Measurements from ENCODE around the gene TBX4.
"Not testable (repeated sequence)": the region's sequence is repeated elsewhere in the genome, so short reads cannot be mapped to it uniquely, and the experiment has no call there.

TBX4 gene

DNA sequence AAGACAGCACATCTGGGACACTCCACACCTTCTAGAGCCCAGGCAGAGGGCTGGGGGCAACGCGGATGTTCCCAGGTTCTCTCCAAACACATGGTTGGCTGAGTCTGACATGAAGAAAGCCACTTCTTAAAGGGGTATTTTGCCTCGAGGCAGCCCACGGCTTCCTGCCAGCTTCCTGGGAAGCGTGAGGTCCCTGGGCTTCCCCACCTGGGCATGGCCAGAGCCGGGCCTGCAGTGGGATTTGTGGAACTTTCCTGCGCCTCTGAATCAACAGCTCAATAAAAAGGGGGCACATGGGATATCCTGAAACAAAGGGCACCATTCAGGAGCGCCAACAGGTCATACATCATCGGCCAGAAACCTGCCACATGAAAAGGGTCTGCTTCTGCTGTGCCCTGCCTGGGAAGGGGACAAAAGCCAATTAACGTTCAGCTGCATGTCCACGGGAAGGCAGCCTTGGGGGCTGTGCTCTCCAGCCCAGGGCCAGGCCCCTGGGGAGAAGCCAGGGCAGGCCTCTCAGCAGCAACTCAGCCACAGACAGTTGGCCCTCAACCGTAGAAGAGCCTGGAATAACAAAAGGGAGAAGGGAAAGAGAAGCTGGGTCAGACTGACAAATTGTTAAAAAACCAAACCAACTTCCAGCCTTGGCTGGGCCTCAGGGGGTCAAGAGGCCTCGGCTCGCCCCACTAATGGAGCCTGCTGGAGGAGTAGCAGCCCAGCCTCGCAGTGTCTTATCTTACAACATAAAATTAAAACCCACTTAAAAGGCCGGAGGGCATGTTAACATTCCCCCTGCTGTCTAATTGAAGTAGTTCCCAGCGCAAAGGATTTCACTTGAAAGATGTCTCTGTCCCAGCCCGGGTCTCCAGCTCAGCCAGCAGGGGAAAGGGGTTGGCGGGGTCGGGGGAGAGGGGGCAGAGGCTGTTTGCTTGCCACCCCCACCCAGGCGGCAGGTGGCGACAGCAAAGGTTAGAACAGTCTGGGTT is 34.2 kb downstream of the TBX4 start:
- no peak for DNase-seq

DNA sequence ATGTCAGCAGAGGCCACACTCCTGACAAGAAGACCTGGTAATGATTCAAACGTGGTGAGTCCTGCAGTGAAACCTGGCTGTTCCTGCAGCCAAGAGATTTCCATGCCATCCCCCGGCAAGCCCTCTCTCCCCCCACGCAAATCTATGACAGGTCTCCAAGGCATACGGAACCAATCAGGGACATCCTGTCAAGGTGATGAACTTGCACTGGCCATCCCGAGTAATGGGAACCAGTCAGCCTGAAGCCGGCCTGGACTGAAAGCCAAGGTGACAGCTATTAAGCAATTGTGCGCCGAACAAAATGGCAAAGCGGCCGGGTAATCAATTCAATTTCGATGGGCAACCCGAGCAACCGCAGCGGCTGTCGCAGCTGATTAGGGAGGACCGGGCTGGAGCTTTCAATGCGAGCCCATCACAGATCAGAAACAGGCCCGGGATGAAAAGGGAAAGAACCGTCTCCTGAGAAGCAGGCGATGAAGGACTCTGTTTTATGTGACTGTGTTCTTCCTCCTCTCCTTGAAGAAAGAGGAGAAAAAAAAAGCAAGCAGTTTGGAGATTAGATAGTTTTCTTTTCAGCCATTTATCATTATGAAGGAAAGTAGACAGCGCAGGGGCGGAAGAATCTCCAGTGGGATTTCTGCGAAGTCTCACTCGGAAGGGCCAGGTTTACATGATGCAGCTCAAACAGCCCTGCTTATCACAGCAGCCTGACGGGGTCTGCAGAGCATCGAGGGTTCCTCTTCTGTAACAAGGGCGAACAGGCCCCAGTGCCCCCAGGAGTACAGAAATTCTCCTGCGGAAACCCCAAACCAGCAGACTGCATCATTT is 35.2 kb downstream of the TBX4 start:
- no peak for DNase-seq

DNA sequence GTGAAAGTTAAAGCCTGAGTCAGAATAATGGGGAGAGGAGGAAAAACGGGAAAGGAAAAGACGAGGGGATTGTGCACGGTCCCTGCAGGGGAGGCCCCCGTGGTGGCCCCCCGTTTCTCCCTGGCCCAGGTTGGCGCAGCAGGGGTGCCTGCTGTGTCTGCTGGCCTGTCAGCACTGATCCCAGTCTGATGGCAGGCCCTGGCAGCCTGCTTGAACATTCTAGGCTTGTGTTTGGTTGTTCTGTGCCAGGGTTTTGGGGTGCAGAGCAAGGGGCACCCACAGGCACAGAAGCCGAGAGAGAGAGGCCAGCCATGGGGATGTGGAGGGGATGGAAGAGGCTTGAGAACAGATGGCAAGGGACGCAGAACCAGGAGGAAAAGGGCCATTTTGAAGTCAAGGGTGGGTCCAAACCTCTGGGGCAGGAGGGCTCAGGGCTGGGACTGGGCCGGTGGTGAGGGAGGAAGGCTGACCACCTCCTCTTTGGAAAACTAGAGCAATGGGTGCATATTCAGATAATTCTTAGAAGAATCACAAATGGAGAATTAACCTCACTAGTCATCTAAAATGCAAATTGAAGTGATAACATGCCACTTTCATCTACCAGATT is 35.9 kb downstream of the TBX4 start:
- no peak for DNase-seq

DNA sequence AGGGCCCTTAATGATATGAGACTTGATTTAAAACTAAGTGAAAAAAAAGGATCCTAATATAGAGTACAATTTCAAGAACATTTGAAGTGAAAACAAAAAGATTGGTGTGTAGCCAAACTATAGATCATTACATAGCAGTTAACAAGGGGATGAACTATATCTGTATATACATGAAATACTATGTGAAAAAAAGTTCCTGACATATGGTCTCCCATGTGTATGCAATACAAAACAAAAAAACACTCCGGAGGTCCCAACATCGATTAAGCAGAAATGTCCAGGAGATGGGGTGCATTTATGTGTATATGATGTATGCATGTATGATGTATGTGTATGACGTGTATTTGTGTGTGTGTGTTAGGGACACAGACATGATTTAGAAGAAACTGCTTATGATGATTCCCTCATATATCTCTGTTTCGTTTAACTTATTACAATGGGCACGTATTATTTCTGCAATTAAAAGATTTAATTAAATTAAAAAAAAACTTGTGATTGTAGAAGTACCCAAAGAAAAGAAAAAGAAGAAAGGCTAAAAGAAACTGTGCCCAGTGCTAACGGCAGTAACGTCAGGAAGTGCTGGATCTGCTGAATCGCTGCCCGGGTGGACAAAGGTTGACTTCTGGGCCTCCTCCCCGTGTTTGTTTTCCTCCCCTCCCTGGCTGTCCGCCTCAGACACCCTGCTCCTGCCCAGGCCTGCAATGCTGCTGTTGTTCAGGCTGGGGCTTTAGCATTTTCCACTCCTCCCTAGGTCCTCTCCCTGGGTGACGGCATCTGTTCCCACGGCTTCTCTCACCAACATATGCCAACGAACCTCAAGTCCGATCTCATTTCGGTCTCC is 36.9 kb downstream of the TBX4 start:
- no peak for DNase-seq

DNA sequence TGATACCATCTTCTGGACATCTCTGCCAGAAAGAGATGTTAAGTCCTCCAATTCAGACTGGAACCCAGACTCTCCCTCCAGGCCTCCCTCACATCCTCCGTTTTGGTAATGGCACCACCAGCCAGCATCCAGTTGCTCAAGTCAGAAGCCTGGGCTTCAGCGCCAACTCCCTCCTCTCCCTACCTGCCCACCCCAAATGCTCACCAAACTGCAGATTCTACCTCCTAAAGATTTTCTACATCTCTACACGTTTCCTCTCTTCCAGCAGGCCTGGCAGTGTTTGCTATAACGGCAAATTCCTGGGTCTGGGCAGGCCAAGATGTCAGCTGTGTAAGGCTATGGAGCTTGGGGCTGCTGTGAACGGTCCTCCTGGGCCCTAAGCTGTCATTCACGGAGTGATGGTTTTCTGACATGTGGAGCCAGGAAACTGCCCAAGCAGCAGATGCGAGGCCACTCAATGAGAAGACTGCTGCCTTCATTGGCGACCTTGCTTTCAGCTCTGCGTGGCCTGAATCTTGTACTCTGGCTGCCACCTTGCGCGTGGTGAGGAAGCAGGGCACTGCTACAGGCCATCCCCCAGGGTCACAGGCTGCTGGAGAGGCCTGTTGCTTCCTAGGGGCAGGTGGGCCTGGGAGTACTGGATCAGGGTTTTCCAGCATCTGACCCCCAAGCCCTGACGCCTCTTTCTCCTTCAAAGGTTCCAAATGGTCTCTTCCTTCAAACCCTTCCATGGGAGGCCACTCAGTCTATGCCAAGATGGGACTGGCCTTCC is 37.7 kb downstream of the TBX4 start:
- DNase-seq = no peak

DNA sequence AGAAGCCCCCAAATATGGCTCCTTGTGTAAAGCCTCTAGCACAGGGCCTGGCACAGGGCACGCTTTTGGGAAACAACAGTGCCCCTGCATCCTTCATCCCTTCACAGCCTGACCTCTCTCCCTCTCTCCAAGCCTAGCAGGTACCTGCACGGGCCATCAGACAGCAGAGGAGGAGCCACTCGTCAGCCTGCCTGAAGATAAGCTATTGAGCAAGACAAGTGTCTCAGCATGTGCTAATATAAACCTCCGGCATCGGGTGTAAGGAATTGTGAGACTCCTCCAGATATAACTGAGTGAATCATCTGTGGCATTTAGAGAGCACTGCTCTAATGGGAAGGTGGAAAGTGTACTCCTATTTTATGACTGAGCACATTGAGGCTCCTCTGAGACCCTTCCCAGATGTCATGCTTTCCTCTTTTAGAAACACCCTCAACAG is 38.3 kb downstream of the TBX4 start:
- DNase-seq = peak; percentile 16

DNA sequence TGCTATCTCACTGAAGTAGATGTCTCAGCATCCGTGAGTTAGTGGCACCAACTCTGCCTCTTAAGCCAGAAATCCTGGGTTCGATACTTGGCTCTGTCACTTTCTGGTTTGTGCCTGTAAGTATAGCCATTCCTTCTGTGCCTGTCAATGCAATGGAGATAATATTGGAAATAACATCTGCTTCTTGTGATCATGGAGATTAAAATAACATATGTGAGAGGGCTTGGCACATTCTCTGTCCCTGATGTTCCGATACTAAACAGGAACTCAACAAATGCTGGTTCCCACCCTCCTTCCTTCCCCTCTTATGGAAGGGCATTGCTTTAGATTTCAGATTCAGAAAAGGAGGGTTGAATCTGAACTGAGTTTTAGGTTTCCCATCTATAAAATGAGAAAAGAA is 39.8 kb downstream of the TBX4 start:
- no peak for DNase-seq

DNA sequence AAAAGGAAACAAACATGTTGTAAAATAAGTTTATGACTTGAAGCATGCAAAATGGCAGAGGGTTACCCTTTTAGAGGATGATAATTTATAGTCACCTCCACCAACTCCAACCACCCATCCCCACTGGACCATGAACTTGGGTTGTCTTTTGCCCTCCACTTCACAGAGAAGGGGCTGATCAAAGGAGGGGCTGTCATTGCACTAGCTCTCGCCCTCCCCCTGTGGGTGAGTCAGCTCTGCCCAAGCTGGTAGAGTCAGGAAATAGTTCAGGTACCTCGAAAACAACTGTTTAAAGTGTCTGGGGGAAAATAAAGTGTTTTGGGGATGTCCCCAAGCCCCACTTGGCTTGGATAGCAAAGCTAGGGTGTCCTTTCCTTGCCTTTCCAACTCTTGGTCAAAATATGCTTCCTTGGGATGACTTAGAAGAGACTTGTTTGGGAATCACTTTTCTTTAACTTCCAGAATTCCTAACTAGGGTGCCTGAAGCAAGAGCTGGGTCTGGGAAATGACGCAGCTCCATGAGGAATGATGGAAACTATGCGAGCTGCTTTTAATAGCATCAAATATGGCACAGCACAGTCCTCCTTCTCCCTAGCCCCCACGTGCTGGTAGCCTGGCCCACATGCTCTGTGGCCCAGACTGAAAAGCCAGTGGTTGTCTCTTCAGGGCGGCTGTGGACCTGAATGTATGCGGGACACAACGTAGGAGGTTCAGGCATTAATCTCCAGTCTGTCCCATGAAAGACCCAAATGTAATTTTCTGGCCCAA is 40.7 kb downstream of the TBX4 start:
- no peak for DNase-seq

DNA sequence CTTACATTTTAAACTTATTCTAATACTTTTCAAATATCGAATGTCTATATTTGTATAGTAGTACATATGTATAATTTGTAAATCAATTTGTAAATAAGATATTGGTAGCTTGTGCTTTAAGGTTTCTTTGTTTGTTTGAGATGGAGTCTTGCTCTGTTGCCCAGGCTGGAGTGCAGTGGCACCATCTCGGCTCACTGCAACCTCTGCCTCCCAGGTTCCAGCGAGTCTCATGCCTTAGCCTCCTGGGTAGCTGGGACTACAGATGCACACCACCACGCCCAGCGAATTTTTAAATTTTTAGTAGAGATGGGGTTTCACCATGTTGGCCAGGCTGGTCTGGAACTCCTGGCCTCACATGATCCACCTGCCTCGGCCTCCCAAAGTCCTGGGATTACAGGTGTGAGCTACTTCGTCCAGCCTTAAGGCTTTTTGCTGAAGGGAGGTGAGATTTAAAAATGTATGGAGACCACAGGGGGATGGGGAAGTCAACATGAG is 41.7 kb downstream of the TBX4 start:
- not testable (repeated sequence) for DNase-seq

DNA sequence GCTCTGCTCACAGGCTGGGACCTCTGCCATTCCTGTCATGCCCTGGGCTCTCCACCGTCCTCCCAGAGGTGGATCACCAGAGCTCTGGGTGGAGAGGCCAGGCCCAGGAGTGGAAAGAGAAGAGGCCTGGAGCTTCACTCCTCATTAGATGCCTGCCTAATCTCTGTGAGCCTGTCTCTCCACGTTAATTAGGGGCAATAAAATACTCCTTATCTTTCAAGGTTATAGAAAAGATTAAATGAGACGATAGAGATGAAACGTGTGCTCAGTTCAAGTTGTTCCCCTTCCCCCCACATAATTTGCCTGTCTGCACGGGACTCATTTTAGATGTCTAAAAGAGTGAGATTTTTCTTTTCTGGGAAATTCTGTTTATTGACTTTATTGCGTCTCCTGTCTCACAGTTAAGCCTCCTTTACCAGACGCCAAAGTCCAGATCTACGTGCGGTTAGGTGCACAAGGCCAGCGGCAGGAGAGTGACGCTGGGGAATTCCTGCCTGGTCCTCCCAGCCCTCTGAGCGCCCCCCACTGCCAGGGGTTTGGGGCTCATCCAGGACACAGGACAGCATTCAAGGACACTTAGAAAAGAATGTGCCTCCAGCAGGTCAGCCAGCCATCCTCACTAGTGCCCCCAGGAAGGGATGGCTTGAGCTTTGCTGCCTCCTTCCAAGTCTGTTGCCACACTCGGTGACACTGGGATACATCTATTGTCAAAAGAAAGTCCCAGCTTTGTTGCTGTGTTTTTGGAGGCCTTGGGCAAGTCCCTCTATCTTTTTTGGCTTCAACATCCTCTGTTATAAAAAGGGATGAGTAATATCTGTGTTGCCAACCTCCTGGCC is 42.3 kb downstream of the TBX4 start:
- DNase-seq = no peak

DNA sequence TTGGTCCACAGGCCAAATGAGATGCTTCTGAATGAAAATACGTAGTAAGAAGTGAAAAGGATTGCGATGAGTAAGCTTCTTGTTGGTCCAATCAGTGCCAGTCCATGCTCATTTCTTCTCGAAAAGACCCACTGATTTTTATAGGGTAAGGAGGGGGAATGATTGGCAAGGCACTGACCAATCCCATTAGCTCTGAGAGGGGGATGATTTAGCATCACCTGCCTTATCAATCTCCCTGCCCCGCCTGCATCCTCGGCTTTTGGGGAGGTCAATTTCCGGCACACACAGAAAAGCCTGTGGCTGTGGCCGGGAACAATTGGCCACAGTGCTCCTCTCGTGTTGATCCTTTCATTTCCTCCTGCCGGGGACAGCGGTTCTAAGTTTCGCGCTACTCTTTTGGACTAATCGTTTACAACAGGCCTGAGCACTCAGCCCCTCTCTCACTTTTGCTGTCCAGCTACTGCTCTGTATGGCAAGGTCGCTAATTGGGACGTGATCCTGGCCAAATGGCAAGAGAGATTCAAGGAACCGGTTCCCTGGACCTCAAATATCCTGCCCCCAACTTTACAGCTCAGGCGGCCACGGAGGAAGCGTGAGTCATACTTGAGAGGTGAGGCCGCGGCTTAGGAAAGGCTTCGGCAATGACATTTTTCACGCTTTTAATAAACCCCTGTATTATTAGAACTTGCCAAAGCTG is 43.1 kb downstream of the TBX4 start:
- DNase-seq = no peak

DNA sequence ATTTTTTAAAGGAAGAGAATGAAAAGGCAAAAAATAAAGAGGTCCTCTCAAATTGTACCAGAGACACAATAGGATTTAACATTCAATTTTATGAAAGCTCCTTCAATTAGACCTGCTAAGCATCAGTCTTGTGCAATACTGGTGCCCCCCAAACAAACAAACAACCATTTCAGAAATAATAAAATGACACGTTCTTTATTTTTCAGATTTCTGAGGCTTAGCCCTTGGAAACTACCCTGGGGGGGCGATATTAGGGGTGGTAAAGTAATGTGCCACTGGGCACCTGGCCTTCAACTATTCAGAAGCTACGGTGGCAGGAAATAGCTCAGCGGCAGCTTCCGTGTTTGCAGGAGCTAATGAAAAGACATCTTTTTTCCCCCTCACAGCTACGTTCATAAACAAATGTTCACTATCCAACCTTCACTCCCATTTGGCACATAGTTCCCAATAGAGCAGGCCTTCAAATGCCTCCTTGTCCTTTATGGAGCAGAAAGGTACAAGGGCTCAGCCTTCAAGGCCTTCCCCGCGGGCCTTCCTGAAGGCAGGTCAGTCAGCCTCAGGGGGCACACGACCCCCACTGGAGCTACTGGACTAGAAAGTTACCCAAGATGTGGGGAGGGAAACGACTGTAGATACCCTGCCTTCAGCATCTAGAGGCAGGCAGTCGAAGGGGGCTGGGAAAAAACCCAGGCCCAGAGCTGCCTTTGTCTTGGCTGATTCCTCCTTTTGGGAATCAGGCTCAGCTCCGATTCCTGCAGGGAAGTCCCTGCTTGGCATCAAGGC is 44.1 kb downstream of the TBX4 start:
- DNase-seq = no peak

DNA sequence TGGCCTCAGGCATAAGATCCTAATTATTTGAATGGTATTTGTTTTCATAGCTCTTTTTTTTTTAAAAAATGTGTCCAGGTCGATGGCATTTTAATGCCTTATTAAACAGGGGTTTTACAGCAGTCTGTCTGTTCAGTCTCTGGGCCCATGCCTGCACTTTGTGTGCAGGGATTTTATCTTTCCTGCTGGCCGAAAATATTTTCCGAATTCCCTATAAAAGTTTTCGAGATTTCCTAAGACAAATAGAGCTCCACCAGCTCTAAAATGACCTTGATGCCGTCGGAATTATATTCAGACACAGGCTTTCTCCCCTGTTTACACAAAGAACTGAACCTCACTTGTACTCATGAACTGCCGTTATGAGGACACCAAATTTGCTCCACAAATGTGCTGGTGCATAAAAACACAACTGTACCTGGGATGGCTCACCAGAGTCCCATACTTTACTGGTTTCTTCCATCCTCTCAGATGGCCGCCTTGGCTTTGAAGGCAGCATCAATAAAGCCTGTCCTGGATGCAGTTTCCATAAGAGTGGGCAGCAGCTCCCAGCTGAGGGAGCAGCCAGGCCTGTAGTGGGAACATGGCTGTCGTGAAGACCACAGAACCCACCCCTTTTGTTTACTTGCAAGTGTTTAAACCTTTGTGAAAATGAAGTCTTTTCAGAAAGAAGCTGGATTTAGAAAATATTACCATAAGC is 44.9 kb downstream of the TBX4 start:
- DNase-seq = no peak

DNA sequence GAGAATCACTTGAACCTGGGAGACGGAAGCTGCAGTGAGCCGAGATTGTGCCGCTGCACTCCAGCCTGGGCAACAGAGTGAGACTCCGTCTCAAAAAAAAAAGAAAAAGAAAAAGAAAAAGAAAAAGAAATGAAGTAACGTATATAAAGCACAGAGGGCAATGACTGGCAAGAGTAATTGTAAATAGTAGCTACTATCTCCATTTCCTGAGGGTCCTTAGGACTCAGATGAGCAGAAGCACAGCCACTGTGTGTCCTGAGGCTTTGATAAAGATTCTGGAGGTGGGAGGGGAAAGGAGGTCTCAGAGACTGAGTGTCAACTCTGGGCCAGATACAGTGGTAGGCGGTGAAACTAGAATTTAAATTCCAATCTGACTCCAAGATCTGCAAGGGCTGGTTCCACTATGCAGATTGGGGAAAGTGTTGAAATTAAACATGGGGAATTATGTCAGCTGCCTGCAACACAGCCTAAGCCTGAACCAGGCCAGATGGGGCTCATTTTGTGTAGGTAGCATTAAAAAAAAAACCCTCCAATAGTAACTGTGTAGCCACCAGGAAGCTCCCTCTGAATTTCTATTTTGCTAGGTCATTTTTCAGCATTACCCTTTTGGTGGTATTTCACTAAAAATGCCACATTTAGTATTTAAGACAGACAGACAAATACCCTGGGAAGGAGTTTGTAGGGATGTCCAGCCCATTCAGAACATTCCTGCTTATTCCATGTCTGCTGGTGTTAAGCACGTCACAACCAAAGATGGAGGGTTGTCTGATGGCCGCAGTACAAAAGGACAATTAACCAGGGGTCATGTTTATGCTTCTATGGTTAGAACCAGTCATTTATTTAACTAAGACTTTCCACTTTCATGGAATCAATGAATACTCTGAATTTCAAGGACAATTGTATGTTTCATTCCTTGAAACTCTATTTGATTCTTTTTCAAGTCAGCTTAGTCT is 46.1 kb downstream of the TBX4 start:
- DNase-seq = no peak

DNA sequence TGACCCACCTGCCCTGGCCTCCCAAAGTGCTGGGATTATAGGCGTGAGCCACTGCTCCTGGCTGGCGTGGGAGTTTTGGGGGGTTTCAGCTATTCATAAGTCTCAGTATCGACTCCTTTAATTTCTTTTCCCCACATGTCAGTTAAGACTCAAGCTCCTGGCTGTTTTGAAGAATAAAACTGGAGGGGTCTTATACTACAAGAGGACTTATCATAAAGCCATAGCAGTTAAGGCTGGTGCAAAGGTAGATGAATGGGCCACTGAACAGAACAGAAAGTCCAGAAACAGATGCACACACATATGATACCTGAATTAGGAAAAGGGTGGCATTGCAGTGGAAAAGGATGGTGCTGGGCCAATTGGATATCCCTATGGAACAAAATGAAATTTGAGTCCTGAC is 47.4 kb downstream of the TBX4 start:
- no peak for DNase-seq

DNA sequence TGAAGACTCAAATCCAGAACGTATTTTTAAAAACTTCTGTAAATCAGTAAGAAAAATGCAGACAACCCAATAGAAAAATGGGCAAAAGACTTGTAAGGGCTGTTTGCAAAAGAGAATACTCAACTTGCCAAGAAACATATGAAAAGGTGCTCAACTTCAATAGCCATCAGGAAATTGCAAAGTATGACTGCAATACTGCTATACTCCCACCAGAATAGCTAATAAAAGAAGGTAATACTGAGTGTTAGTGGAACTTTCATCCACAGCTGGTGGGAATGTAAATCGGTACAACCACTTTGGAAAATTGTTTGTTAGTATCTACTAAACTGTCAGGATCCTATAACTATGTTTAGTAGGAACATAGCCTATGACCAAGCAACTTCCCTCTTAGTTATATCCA is 48.1 kb downstream of the TBX4 start:
- no peak for DNase-seq

Data from OCI-M1 (cell line).